OCI-LY3 (cell line): Measurements from ENCODE around the gene PLA2G4F.

Experiments
- EZH2phosphoT487 ChIP-seq: fragments of 200-600 bp; shearing (Covaris generic); IDR thresholded peaks from 2 replicates; pipeline ENCODE4 v1.6.1; 2018; ENCODE audit warnings: antibody characterized with exemption, mixed run types, low read depth
- TF ChIP-seq, protein P1 (sequence below): fragments of 200-600, 300-600 bp; sonication (generic); IDR thresholded peaks from 2 replicates; pipeline ENCODE4 v1.5.1; 2014; ENCODE audit warnings: antibody characterized with exemption, low read length, low read depth

- TF ChIP-seq, protein P1, sequence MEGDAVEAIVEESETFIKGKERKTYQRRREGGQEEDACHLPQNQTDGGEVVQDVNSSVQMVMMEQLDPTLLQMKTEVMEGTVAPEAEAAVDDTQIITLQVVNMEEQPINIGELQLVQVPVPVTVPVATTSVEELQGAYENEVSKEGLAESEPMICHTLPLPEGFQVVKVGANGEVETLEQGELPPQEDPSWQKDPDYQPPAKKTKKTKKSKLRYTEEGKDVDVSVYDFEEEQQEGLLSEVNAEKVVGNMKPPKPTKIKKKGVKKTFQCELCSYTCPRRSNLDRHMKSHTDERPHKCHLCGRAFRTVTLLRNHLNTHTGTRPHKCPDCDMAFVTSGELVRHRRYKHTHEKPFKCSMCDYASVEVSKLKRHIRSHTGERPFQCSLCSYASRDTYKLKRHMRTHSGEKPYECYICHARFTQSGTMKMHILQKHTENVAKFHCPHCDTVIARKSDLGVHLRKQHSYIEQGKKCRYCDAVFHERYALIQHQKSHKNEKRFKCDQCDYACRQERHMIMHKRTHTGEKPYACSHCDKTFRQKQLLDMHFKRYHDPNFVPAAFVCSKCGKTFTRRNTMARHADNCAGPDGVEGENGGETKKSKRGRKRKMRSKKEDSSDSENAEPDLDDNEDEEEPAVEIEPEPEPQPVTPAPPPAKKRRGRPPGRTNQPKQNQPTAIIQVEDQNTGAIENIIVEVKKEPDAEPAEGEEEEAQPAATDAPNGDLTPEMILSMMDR = no peak
- no peak for TF ChIP-seq EZH2phosphoT487
Observed at GRCh38 chr15:42143866-42144625, 12.4 kb downstream of the PLA2G4F start.
